A549 (cell line): Measurements from ENCODE around the gene GAS2L2. TPM values are rescaled to one million over a fixed set of nuclear protein-coding genes. Genes with fewer than 3 reads are reported as not detected.

Source experiments
- ATAC-seq, 2 experiments: fragments of 200-7000 bp in 1 of 2; fragments of >200 bp in 1 of 2; cut with Nextera tagmentation in 1 of 2; cut with Tn5 transposase in 1 of 2; 3 replicates each; pipeline versions ENCODE4 v1.8.0 to v1.9.1; 2018 to 2020; ENCODE audit warnings: mild to moderate bottlenecking in 1 of 2, moderate library complexity in 1 of 2
- CTCF ChIA-PET: fragments of 300-600 bp; sonication (Branson Sonifier 250); formaldehyde crosslinking; extraction: SDS; loops from one replicate; lab custom pipeline; 2021; ENCODE audit warnings: antibody characterized with exemption, inconsistent platforms; lab: Yijun Ruan, JAX
- POLR2A ChIA-PET: fragments of 350-600 bp; formaldehyde crosslinking; extraction: SDS; loops from one replicate; lab custom pipeline; 2021; ENCODE audit warnings: antibody characterized with exemption, inconsistent platforms; lab: Yijun Ruan, JAX
- DNase-seq, 2 experiments: peaks; one replicate each; pipeline versions ENCODE4 v3.0.0 to v3.0.0-alpha.2; 2011 to 2016; ENCODE audit warnings: low read depth in 1 of 2, low spot score in 1 of 2
- FAIRE-seq: peaks from 2 replicates; lab custom pipeline; 2011; peaks lifted over from hg19 to GRCh38; lab: Jason Lieb, UNC
- H3K27ac ChIP-seq, 2 experiments: fragments of >200 bp; sonication (Bioruptor Twin); formaldehyde crosslinking; 3 replicates each; pipeline ENCODE4 v1.5.1; 2016 to 2017
- H3K4me1 ChIP-seq: fragments of >200 bp; sonication (Bioruptor Twin); formaldehyde crosslinking; 3 replicates; pipeline ENCODE4 v1.6.1; 2016
- H3K4me2 ChIP-seq: fragments of >200 bp; sonication (Bioruptor Twin); formaldehyde crosslinking; 3 replicates; pipeline ENCODE4 v1.6.1; 2016
- H3K4me3 ChIP-seq: fragments of >200 bp; sonication (Bioruptor Twin); formaldehyde crosslinking; 3 replicates; pipeline ENCODE4 v1.5.1; 2016
- H3K9me3 ChIP-seq: fragments of >200 bp; sonication (Bioruptor Twin); formaldehyde crosslinking; 3 replicates; pipeline ENCODE4 v1.6.1; 2016
- BHLHE40 ChIP-seq: IDR thresholded peaks from 2 replicates; pipeline ENCODE4 v1.6.1; 2012; ENCODE audit warnings: low read depth, low read length, inconsistent platforms
- CBX8 ChIP-seq: fragments of 200-600 bp; sonication (generic); IDR thresholded peaks from 2 replicates; pipeline ENCODE4 v1.6.1; 2016
- EHF ChIP-seq: fragments of 250-450 bp; sonication (Bioruptor Pico); IDR thresholded peaks from 2 replicates; pipeline ENCODE4 v1.5.0; 2020; ENCODE audit warnings: mild to moderate bottlenecking
- EHMT2 ChIP-seq: fragments of 200-600 bp; sonication (generic); IDR thresholded peaks from 2 replicates; pipeline ENCODE4 v1.6.1; 2016; ENCODE audit warnings: antibody characterized with exemption, low read depth, mild to moderate bottlenecking, moderate library complexity
- ESRRA ChIP-seq: fragments of 150-350 bp; IDR thresholded peaks from 2 replicates; pipeline ENCODE4 v1.6.1; 2014; ENCODE audit warnings: mild to moderate bottlenecking, low read length, borderline replicate concordance
- FOSB ChIP-seq: fragments of 250-450 bp; sonication (Bioruptor Pico); IDR thresholded peaks from 2 replicates; pipeline ENCODE4 v1.5.0; 2020; ENCODE audit warnings: mild to moderate bottlenecking, moderate library complexity
- FOSL2 ChIP-seq, 2 experiments: fragments of 450-650 bp in 1 of 2; fragments of >200 bp in 1 of 2; sonication (Bioruptor Twin) in 1 of 2; formaldehyde crosslinking; IDR thresholded peaks; 2 replicates each; pipeline versions ENCODE4 v1.5.0 to v1.6.1; 2016 to 2020; ENCODE audit warnings: mild to moderate bottlenecking in 1 of 2, moderate library complexity in 1 of 2
- FOXS1 ChIP-seq: fragments of 250-450 bp; sonication (Bioruptor Pico); IDR thresholded peaks from 2 replicates; pipeline ENCODE4 v1.5.0; 2020; ENCODE audit warnings: mild to moderate bottlenecking, moderate library complexity
- GATA3 ChIP-seq: IDR thresholded peaks from 2 replicates; pipeline ENCODE4 v1.6.1; 2012; ENCODE audit warnings: borderline replicate concordance
- HOXA7 ChIP-seq: fragments of 250-450 bp; sonication (Bioruptor Pico); IDR thresholded peaks from 2 replicates; pipeline ENCODE4 v1.5.0; 2020; ENCODE audit warnings: mild to moderate bottlenecking, moderate library complexity
- HOXB5 ChIP-seq: fragments of 250-450 bp; sonication (Bioruptor Pico); IDR thresholded peaks from 2 replicates; pipeline ENCODE4 v1.5.0; 2020; ENCODE audit warnings: mild to moderate bottlenecking, moderate library complexity
- NPAS2 ChIP-seq: fragments of 250-450 bp; sonication (Bioruptor Pico); IDR thresholded peaks from 2 replicates; pipeline ENCODE4 v1.8.0; 2022; ENCODE audit warnings: mild to moderate bottlenecking, moderate library complexity, borderline replicate concordance
- RARB ChIP-seq: fragments of 250-450 bp; sonication (Bioruptor Pico); IDR thresholded peaks from 2 replicates; pipeline ENCODE4 v1.8.0; 2021; ENCODE audit warnings: mild to moderate bottlenecking, moderate library complexity
- SMC3 ChIP-seq: fragments of >200 bp; sonication (Bioruptor Twin); formaldehyde crosslinking; IDR thresholded peaks from 3 replicates; pipeline ENCODE4 v1.6.1; 2018; ENCODE audit warnings: inconsistent platforms
- SREBF2 ChIP-seq: fragments of 450-650 bp; IDR thresholded peaks from 2 replicates; pipeline ENCODE4 v1.6.1; 2014; ENCODE audit warnings: mild to moderate bottlenecking, moderate library complexity
- TFCP2L1 ChIP-seq: fragments of 250-450 bp; sonication (Bioruptor Pico); IDR thresholded peaks from 2 replicates; pipeline ENCODE4 v1.5.0; 2021; ENCODE audit warnings: mild to moderate bottlenecking
- TP53 ChIP-seq: fragments of 250-450 bp; sonication (Bioruptor Pico); IDR thresholded peaks from 2 replicates; pipeline ENCODE4 v1.5.0; 2021; ENCODE audit warnings: mild to moderate bottlenecking, moderate library complexity
- ZFP36 ChIP-seq: fragments of 450-650 bp; IDR thresholded peaks from 2 replicates; pipeline ENCODE4 v1.6.1; 2014; ENCODE audit warnings: borderline replicate concordance; ENCODE audit not compliant: partially characterized antibody
- ZNF302 ChIP-seq: fragments of 250-450 bp; sonication (Bioruptor Pico); IDR thresholded peaks from 2 replicates; pipeline ENCODE4 v1.9.0; 2021; ENCODE audit warnings: inconsistent platforms, mild to moderate bottlenecking, moderate library complexity
- ZSCAN20 ChIP-seq: fragments of 250-450 bp; sonication (Bioruptor Pico); IDR thresholded peaks from 2 replicates; pipeline ENCODE4 v1.8.0; 2022; ENCODE audit warnings: mild to moderate bottlenecking, moderate library complexity
- WGBS: methylation state at CpG from one replicate; pipeline ENCODE4 v1.1.6; 2017; ENCODE audit errors: missing lambda C conversion rate; 5-methylcytosine and 5-hydroxymethylcytosine counted together
- polyA plus RNA-seq, 4 experiments: library from polyadenylated mRNA; depleted of rRNA in 3 of 4; stranded (reverse); fragments of >200 nt; fragmentation: RNase III in 1 of 4; extraction: RNeasy Plus Mini Kit Qiagen cat#74134 plus additional on column Dnase treatment in 1 of 4; gene quantifications; 2 replicates in 3 of 4; 3 replicates in 1 of 4; pipeline ENCODE4 v1.2.3, GENCODE V29; 2011 to 2017
- TF ChIP-seq, protein P1 (sequence below): fragments of 200-600 bp; sonication (generic); IDR thresholded peaks from 2 replicates; pipeline ENCODE4 v1.6.1; 2016; ENCODE audit warnings: antibody characterized with exemption, mild to moderate bottlenecking, moderate library complexity
- TF ChIP-seq, protein P2 (sequence below): fragments of 250-450 bp; sonication (Bioruptor Pico); IDR thresholded peaks from 2 replicates; pipeline ENCODE4 v1.5.0; 2020; ENCODE audit warnings: low read depth, mild to moderate bottlenecking, moderate library complexity

The GAS2L2 gene
- polyA plus RNA-seq, 2 of the 4 experiments (the other 2 are of a cell fraction) = 0.06 to 0.15 TPM

DNA sequence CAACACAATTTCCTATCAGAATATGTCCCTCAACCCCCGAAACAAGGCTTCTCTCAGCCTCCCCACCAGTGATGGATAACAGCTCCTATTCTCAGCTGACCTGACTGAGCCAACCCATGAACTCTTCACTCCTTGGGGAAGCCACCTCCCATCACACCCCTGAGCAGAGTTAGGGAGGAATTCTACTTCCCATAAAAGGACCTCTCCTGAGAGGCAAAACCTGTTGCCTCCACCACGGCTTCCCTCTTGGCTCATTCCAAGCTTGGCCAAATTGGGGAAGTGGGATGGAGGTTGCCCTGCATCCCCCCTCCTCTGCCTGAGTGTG is 27.3 kb downstream of the GAS2L2 start:
- DNase-seq (no peak), ATAC-seq (no peak; a peak in 1 of 6 replicates), FAIRE-seq (no peak)
- Histone ChIP-seq H3K9me3 (no peaks in the 10 kb centered on the region), H3K4me3 (no peak overlapping the region), H3K4me1 (0 out of 3 replicates have a peak, but pooled peaks cover 4% of the 10 kb centered on the region), H3K27ac (no peak overlapping the region), H3K4me2 (no peak overlapping the region)
- TF ChIP-seq BHLHE40 (no peak), ZFP36 (no peak), FOSB (no peak), RARB (no peak), HOXB5 (CRISPR knock-in tag) (no peak)
- WGBS = 85% methylated on average over 2 of the region's 2 CpGs
- POLR2A ChIA-PET = no interaction called here
- CTCF ChIA-PET = interaction anchor here (1.9 to 27.6 kb wide), 5 partner anchors 8 to 112 kb away, joined by 5 to 377 read pairs (median 9); partner anchors contain the start of gene GAS2L2

DNA sequence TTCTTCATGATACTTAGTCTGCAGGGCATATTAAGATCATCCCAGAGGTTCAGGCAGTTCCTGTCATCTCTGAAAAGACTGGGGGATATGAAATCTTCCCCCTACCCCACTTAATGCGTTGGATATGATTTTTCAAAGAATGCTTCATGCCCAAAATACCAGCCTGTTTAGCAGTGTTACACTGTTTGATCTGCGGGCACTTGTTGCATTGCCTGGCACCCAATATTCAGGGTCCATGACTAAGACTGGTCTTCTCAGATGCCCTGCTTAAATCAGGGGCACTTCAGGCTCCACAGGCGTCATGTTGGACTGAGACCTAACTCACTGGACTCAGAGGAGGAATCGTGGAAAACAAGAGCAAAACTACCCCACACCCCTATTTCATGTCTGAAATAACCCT is 28.0 kb downstream of the GAS2L2 start:
- Histone ChIP-seq H3K4me2 (no peak overlapping the region), H3K9me3 (no peaks in the 10 kb centered on the region), H3K4me1 (0 out of 3 replicates have a peak, but pooled peaks cover 4% of the 10 kb centered on the region), H3K27ac (no peak overlapping the region), H3K4me3 (no peak overlapping the region)
- ATAC-seq (no peak), DNase-seq (no peak), FAIRE-seq (no peak)
- POLR2A ChIA-PET = no interaction called here
- no peak for TF ChIP-seq EHF (CRISPR knock-in tag)
- TF ChIP-seq, protein P1, sequence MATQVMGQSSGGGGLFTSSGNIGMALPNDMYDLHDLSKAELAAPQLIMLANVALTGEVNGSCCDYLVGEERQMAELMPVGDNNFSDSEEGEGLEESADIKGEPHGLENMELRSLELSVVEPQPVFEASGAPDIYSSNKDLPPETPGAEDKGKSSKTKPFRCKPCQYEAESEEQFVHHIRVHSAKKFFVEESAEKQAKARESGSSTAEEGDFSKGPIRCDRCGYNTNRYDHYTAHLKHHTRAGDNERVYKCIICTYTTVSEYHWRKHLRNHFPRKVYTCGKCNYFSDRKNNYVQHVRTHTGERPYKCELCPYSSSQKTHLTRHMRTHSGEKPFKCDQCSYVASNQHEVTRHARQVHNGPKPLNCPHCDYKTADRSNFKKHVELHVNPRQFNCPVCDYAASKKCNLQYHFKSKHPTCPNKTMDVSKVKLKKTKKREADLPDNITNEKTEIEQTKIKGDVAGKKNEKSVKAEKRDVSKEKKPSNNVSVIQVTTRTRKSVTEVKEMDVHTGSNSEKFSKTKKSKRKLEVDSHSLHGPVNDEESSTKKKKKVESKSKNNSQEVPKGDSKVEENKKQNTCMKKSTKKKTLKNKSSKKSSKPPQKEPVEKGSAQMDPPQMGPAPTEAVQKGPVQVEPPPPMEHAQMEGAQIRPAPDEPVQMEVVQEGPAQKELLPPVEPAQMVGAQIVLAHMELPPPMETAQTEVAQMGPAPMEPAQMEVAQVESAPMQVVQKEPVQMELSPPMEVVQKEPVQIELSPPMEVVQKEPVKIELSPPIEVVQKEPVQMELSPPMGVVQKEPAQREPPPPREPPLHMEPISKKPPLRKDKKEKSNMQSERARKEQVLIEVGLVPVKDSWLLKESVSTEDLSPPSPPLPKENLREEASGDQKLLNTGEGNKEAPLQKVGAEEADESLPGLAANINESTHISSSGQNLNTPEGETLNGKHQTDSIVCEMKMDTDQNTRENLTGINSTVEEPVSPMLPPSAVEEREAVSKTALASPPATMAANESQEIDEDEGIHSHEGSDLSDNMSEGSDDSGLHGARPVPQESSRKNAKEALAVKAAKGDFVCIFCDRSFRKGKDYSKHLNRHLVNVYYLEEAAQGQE = no peak
- TF ChIP-seq FOSL2 (IDR thresholded peaks at IDR 0.05) = no peak
- no peak for TF ChIP-seq FOSL2 (CRISPR knock-in tag; IDR thresholded peaks at IDR 0.05)
- TF ChIP-seq ESRRA = no peak
- no peak for TF ChIP-seq CBX8
- no peak for TF ChIP-seq BHLHE40
- TF ChIP-seq NPAS2 (CRISPR knock-in tag) = no peak
- no peak for TF ChIP-seq TFCP2L1 (CRISPR knock-in tag)
- TF ChIP-seq ZNF302 (CRISPR knock-in tag) = no peak
- no peak for TF ChIP-seq SREBF2
- TF ChIP-seq HOXA7 = no peak
- TF ChIP-seq FOXS1 = no peak
- no peak for TF ChIP-seq RARB
- TF ChIP-seq GATA3 = no peak
- TF ChIP-seq, protein P2, sequence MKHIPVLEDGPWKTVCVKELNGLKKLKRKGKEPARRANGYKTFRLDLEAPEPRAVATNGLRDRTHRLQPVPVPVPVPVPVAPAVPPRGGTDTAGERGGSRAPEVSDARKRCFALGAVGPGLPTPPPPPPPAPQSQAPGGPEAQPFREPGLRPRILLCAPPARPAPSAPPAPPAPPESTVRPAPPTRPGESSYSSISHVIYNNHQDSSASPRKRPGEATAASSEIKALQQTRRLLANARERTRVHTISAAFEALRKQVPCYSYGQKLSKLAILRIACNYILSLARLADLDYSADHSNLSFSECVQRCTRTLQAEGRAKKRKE (CRISPR knock-in tag) = no peak
- no peak for TF ChIP-seq TP53 (CRISPR knock-in tag)
- TF ChIP-seq ZSCAN20 (CRISPR knock-in tag) = no peak
- no peak for TF ChIP-seq SMC3
- TF ChIP-seq EHMT2 = no peak
- 96% methylated on average over 4 of the region's 4 CpGs for WGBS
- CTCF ChIA-PET = interaction anchor here (1.0 to 27.6 kb wide), 4 partner anchors 9 to 112 kb away, joined by 5 to 377 read pairs (median 7); partner anchors contain the start of gene GAS2L2
